GM19351 (cell line): Measurements from ENCODE around the gene CAMTA1.

Source experiments
- ATAC-seq: cut with Tn5 transposase; IDR thresholded peaks from one replicate; pipeline ENCODE4 v1.9.1; 2021; ENCODE audit warnings: mild to moderate bottlenecking, moderate library complexity; ENCODE audit not compliant: unreplicated experiment

Gene CAMTA1

DNA sequence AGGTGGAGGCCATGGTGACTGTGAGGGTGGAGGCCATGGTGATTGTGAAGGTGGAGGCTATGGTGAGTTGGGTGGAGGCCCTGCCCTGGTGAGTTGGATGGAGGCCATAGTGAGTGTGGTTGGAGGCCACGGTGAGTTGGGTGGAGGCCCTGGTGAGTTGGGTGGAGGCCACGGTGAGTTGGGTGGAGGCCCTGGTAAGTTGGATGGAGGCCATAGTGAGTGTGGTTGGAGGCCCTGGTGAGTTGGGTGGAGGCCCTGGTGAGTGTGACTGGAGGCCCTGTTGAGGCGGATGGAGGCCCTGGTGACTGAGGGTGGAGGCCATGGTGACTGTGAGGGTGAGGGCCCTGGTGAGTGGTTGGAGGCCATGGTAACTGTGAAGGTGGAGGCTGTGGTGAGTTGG, 860.9 kb downstream of the CAMTA1 start:
- ATAC-seq: no peak

DNA sequence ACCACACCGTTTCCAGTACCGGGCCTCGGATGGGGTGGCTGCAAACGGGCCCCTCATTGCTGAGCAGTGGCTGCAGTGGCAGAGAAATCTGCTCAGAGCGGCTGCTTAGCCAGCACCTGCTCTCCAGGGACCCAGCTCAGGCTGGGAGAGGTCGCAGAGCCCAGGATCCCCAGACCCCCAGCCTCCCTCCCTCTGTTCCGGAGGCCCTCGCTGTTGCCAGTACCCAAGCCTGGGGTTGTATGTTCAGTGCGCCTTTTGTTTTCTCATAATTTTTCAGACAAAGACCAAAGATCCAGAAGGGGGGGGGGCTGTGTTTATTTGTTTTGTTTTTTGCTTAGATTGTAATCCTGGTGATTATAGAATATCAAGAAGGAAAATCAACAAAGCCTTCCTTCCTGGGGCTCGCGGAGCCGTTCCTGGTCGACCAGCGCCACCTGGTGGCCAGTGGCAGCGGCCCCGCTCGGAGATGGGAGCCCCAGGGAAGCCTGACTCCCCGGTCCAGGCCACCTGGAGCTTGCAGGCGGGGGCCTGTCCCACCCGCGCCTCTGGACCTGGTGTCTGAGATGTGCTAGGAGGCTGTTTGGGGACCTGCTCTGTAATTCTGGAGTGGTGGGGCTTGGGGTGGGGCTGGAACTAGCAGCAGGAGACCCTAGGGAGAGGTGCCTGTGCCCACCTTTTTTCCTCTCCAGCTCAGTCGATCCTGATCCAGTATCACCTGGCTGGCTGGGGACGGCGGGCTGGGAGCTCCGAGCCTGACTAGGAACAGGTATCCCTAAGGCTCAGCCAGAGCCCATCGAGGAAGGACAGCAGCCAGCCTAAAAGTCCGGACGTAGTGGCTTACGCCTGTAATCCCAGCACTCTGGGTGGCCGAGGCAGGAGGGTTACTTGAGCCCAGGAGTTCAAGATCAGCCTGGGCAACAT, 862.0 kb downstream of the CAMTA1 start:
- ATAC-seq: no peak

DNA sequence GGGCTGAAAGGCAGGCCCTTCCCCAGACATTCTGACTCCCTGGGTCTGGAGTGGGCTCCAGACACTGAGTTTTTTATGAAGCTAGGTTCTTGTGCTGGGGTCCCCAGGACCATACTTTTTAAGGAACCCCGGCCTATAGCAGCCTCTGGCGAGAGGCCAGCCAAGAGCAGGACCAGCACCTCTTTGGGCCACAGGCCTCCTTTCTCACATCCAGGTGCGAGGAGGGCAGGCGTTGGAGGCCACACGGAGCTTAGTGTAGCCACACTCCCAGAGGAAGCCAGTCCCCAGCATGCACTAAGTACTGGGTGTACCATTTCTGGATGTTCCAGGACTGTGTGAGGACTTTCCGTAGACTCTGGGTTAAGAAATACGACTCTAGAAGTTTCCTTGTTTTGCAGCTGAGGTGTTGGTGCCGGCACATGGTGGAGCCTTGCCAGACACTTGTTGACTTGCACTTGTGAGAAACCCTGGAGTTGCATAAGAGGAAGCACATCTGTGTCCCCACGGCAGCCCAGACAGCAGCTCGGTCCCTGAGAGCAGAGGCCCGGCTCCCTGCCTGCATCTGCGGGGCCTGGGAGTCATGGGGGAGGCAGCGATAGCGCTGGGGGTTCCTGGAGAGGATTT, 863.6 kb downstream of the CAMTA1 start:
- ATAC-seq: no peak

DNA sequence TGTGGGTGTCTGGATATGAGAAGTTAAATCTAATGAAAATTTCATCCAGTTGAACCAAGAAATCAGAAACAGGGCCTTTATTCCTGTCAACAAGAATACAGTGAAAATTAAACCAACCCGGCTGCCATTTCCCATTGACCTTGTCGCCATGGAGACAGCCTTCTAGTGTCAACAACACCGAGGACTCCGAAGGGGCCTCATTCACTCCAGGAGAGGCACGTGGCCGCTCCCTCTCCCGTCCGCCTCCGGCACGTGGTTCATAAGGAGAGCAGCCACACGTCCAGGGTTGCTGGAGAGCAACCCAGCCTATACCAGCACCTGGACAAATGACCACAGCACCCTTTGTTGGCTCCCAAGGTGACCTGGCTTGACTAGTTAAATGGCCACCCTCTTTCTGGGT, 865.5 kb downstream of the CAMTA1 start:
- no peak for ATAC-seq

DNA sequence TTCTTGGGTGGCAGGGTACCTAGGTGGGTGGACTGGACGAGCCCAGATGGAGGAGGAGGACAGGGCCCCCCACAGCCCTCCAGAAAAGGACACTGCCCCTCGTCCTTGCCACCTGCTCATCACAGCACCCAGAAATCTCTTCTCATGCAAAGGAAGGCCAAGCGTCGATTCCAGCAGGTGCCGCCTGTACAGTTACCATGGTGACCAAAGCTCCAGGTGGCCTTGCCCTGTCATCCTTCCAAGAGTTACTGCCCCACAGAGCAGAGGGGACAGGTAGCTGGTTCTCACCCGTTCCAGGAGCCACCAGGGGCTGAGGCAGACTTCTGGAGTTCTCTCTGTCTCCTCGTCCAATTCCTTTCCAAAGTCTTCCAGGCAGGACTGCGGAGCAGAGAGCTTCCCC, 865.9 kb downstream of the CAMTA1 start:
- no peak for ATAC-seq

DNA sequence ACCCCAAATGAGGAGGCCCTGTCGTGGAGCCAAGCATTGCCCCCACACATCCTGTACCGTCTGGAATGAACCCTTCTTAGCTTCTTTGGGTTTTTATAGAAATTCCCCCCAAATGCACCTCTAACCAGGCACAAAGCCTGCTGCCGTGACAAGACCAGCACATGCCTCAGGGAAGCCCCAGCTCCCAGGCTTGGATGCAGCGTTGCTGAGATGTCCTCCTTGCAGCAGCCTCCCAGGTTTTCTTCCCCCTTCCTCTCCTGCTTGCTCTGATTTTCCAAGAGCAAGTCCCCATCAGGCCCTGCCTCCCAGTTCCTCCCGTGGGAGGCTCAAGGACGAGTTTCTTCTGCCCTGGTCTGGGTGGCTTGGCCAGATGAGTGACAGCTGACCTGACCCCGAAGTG, 866.8 kb downstream of the CAMTA1 start:
- ATAC-seq: no peak

DNA sequence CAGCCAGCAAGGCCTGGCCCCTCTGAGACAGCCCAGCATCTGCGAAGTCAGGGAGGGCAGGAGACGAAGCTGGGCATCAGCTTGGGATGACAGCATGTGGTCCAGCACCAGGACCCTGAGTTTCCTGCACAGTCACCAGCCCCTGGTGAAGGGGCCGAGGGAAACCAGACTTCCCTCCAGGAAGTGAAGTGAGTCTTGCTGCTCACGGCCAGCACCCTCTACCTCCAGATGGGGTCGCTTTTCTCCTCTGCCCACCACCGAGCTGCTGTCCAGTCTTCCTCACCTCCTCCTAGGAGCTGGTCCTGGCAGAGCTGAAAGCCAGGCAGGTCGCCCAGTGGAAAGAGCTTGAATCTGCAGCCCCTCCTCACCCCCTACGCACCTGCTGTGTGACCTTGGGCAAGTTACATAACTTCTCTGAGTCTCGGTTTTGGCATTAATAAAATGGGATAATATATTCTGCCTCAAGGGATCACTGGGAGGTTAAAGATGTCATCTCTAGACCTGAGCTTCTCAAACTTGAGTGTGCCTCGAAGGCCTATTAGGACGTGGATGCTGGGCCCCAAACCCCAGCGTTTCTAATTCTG, 867.4 kb downstream of the CAMTA1 start:
- ATAC-seq: no peak

DNA sequence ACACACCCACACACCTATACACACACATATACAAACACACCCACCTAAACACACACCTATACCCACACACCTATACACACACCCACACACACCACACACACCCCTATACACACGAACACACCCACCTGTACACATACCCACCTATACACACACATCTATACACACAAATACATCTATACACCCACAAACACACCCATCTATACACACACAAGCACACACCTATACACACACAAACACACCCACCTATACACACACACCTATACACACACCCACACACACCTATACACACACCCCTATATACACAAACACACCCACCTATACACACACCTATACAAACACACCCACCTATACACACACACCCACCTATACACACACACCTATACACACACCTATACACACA, 869.5 kb downstream of the CAMTA1 start:
- ATAC-seq: no peak

DNA sequence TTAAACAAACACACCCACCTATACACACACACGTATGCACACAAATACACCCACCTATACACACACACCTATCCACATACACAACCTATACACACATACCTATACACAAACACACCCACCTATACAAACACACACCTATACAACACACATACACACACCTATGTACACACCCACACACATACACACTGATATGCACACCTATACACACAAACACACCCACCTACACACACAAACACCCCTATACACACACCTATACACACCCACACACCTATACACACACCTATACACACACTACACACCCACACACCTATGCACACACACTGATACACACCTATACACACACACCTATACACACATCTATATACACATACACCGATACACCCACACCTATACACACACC, 870.1 kb downstream of the CAMTA1 start:
- ATAC-seq: no peak

DNA sequence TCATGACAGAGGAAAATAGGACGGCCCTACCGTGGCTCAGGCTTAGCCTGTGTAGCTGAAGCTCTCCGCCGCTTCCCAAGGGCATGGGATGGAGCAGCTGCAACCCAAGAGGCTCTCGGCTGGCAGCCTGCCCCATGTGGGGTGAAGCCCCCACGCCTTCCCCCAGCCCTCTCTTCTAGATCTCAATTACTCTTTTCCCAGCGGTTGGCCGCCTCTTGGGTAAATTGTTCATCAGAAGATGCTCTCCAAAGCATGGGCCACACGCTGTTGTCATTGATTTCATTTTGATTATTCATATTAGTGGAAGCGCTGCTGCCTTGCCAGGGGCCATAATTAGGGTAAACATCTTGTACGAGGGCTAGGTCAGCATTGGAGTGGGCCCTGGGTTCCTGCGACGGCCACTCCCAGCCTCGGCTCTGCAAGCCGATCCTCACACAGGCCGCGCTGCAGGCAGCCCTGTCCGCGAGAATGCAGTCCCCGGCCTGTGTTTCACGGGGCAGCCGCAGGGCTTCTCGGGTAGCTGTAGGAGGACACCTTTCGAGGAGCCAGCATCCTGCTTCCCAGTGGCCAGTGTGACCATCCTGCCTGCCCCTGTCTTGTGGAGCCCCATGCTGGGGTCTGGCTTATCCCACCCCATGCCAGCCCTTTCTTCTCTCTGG, 871.4 kb downstream of the CAMTA1 start:
- ATAC-seq: no peak

DNA sequence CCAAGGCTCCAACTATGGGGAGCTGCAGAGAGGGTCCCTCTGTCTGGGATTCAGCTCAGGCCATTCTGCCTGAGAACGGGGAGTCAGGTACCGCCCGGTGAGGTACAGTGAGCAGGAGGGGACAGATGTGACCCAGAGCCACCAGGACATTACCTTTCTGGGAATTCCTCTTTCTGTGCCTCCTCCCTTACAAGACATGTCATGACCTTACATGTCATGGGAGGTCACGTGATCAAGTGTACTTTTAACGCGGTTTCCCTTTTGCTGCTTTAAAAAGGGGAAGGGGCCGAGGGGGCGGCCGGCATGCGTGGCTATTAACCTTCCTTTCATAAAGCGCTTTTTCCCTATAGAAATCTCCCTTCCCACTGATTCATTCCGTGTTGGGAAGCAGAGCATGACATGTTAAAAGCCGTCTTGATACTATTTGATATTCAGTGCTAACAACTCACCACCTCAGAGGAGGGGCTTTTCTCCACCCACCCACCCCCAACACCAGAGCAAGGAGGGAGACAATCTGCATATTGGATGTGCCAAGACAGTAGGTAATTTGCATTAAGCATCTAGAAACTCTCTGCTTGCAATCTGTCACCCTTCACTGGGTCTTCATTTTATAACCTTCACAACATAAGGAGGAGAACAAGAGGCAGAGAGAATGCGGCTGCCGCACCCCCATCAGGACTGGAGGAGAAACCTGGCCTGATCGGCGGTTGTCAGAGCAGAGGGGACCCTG, 872.2 kb downstream of the CAMTA1 start:
- ATAC-seq: no peak

DNA sequence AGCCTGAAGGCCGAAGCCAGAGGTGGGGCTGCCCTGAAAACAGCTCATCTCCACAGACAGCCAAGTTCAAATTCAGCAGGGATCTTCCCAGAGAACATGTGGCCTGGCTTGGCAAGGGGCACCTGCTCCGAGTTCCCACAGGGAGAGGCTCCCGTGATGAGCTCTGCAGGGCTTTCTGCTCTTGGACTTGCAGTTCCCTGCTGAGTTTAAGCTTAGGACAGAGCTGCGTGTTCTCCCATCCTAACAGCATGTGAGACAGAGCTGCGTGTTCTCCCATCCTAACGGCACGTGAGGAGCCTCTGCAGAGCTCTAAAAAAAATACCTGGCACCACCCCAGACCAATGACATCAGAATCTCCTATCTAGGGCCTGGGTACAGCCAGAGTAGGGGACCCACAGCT, 872.8 kb downstream of the CAMTA1 start:
- no peak for ATAC-seq

DNA sequence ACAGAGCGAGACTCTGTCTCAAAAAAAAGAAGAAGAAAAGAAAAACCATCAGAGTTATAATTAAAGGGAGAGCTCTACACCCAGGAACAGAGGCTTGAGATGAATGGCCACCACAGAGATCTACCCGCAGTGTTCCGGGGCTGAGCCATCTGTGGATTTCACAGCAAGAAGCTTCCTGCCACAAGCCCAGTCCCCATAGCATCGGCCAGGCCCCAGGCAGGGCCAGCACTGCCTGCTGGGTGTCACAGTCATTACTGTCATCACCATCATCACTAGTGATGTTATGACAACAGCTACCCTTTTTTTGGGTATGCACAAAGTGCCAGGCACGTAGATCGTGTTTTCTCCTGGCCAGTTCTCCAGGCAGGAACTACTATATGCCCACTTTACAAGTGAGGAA, 874.3 kb downstream of the CAMTA1 start:
- no peak for ATAC-seq

DNA sequence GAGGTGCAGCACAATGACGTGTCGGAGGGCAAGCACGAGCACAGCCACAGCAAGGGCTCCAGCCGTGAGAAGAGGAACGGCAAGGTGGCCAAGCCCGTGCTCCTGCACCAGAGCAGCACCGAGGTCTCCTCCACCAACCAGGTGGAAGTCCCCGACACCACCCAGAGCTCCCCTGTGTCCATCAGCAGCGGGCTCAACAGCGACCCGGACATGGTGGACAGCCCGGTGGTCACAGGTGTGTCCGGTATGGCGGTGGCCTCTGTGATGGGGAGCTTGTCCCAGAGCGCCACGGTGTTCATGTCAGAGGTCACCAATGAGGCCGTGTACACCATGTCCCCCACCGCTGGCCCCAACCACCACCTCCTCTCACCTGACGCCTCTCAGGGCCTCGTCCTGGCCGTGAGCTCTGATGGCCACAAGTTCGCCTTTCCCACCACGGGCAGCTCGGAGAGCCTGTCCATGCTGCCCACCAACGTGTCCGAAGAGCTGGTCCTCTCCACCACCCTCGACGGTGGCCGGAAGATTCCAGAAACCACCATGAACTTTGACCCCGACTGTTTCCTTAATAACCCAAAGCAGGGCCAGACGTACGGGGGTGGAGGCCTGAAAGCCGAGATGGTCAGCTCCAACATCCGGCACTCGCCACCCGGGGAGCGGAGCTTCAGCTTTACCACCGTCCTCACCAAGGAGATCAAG, 878.3 kb downstream of the CAMTA1 start:
- ATAC-seq: no peak

DNA sequence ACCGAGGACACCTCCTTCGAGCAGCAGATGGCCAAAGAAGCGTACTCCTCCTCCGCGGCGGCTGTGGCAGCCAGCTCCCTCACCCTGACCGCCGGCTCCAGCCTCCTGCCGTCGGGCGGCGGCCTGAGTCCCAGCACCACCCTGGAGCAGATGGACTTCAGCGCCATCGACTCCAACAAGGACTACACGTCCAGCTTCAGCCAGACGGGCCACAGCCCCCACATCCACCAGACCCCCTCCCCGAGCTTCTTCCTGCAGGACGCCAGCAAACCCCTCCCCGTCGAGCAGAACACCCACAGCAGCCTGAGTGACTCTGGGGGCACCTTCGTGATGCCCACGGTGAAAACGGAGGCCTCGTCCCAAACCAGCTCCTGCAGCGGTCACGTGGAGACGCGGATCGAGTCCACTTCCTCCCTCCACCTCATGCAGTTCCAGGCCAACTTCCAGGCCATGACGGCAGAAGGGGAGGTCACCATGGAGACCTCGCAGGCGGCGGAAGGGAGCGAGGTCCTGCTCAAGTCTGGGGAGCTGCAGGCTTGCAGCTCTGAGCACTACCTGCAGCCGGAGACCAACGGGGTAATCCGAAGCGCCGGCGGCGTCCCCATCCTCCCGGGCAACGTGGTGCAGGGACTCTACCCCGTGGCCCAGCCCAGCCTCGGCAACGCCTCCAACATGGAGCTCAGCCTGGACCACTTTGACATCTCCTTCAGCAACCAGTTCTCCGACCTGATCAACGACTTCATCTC, 879.1 kb downstream of the CAMTA1 start:
- no peak for ATAC-seq

DNA sequence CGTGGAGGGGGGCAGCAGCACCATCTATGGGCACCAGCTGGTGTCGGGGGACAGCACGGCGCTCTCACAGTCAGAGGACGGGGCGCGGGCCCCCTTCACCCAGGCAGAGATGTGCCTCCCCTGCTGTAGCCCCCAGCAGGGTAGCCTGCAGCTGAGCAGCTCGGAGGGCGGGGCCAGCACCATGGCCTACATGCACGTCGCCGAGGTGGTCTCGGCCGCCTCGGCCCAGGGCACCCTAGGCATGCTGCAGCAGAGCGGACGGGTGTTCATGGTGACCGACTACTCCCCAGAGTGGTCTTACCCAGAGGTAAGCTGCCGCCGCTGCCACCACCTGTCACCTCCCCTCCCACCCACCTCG, 879.6 kb downstream of the CAMTA1 start:
- ATAC-seq: no peak

DNA sequence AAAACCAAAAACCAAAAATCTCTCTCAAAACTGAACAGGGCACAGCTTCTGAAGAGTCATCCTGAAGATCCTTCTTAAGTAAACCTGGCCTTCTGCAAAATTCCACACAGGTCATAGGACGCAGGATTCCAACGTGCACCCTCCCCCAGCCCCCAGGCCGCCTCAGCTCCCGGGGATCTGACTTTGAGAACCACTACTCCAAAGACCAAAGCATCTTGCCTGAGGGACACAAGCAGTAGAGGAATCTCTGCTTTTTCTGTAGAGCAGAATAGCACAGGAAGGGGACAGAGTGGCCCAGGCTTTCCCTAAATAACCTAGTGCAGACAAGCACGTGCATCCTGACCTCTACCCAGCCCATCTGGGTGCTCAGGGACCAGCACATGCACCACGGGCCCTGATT, 881.0 kb downstream of the CAMTA1 start:
- no peak for ATAC-seq

DNA sequence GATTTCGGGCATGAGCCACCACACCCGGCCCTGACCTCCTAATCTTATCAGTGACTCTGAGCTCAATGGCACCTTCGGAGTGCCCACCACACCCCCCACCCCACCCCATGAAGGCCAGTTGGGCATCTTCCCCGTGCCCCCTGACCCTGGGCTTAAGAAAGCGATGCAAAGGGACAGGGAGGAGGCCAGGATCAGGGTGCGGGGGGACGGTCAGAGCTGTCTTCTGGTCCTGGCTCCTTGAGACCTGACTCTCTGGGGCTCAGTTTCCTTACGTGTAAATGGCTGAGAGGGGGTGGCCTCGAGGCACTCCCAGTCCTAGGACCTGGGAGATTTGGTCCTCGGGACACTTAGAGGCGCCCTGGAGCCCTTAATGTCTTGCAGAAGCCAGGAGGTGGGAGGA, 881.9 kb downstream of the CAMTA1 start:
- no peak for ATAC-seq

DNA sequence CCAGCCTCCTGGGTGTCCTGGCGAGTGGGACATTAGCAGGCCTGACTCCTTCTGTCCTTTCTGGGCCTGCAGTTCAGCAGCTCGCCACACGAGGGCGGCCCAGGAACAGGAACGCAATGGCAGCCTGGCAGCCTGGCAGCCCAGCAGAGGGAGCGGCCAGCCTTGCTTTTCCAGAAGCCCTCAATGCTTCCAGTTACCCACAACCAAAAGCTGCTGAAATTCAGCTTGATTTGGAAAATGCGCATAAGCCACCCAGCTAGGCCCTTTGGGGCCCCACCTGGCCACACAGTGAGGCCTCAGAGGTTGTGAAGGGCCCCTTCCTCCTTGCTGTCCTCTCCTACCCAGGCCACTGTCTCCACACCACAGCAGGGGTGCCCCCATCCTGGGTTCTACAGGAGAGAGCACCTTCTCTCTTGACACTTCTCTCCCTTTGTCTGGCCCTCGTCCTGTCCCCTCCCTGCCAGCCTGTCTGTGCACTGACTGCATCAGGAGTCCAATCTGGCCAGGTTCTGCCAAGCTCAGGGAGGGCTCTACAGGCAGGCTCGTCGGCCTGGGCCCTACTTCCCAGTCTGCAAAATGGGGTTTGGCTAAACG, 882.5 kb downstream of the CAMTA1 start:
- ATAC-seq: peak; percentile 56
